Measurements from ENCODE around the gene SMCP.

GRCh38 chr1:152858062-152858461, 20.1 kb upstream of the SMCP start:
- TF ChIP-seq, protein P1, sequence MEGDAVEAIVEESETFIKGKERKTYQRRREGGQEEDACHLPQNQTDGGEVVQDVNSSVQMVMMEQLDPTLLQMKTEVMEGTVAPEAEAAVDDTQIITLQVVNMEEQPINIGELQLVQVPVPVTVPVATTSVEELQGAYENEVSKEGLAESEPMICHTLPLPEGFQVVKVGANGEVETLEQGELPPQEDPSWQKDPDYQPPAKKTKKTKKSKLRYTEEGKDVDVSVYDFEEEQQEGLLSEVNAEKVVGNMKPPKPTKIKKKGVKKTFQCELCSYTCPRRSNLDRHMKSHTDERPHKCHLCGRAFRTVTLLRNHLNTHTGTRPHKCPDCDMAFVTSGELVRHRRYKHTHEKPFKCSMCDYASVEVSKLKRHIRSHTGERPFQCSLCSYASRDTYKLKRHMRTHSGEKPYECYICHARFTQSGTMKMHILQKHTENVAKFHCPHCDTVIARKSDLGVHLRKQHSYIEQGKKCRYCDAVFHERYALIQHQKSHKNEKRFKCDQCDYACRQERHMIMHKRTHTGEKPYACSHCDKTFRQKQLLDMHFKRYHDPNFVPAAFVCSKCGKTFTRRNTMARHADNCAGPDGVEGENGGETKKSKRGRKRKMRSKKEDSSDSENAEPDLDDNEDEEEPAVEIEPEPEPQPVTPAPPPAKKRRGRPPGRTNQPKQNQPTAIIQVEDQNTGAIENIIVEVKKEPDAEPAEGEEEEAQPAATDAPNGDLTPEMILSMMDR (CRISPR knock-in tag; IDR thresholded peaks at IDR 0.05): no peak
- no peak for TF ChIP-seq POLR2A (IDR thresholded peaks at IDR 0.05; ENCODE audit: insufficient read depth in 1 of 2, low read depth in 2 of 2, low read length in 2 of 2)
- no peak for TF ChIP-seq ZC3H13 (CRISPR knock-in tag; IDR thresholded peaks at IDR 0.05)

All from HepG2 (cell line).